Muscle of leg (tissue), 11 donors: ENCODE data around the gene CSTPP1. TPM values are rescaled to one million over a fixed set of nuclear protein-coding genes. Genes with fewer than 3 reads are reported as not detected.
A peak's percentile ranks its signal among the peaks of the same experiment; 100 is the strongest.

ENCODE experiments used
- DNase-seq: peaks from one replicate; pipeline ENCODE4 v3.0.0; 2013
- H3K27ac ChIP-seq: one replicate; pipeline ENCODE4 v1.5.1; 2013; ENCODE audit warnings: mild to moderate bottlenecking, low read length, control low read depth
- H3K27me3 ChIP-seq: one replicate; pipeline ENCODE4 v1.6.1; 2013; ENCODE audit warnings: low read length; ENCODE audit not compliant: control insufficient read depth, insufficient read depth
- H3K36me3 ChIP-seq: one replicate; pipeline ENCODE4 v1.6.1; 2013; ENCODE audit warnings: low read length; ENCODE audit not compliant: control insufficient read depth, insufficient read depth
- H3K4me1 ChIP-seq: one replicate; pipeline ENCODE4 v1.6.1; 2013; ENCODE audit warnings: low read length; ENCODE audit not compliant: control insufficient read depth, insufficient read depth
- H3K4me3 ChIP-seq: one replicate; pipeline ENCODE4 v1.5.1; 2013; ENCODE audit warnings: low read length, control low read depth
- H3K9me3 ChIP-seq: replicated peaks from 2 replicates; pipeline ENCODE4 v1.6.1; 2013; ENCODE audit warnings: low read depth, low read length; ENCODE audit not compliant: control insufficient read depth
- WGBS: methylation state at CpG from one replicate; pipeline ENCODE4 v1.1.5; 2013; ENCODE audit warnings: missing lambda C conversion rate; ENCODE audit not compliant: insufficient coverage; 5-methylcytosine and 5-hydroxymethylcytosine counted together
- polyA plus RNA-seq, 8 donors: library from polyadenylated mRNA; unstranded; fragments of 120-200 nt; gene quantifications; one replicate each; pipeline versions ENCODE4 v1.2.1 to v1.2.3, GENCODE V29; 2013; ENCODE audit warnings: inconsistent platforms in 1 of 8, low replicate concordance in 1 of 8; ENCODE audit not compliant: insufficient read length in 8 of 8, insufficient read depth in 1 of 8
- total RNA-seq: library from RNA; stranded (reverse); fragments of 120-200 nt; gene quantifications from one replicate; pipeline ENCODE4 v1.2.4, GENCODE V29; 2013

Gene CSTPP1
- total and polyA plus RNA-seq, 9 donors: 14.1 to 23.9 (median 23.1) TPM

- WGBS: 69% methylated on average over 5 of the region's 7 CpGs
- H3K27me3 ChIP-seq: no peaks in the 10 kb centered on the region
- H3K27ac ChIP-seq: no peak overlapping the region
- H3K36me3 ChIP-seq: no peaks in the 10 kb centered on the region
- no peak overlapping the region for H3K4me3 ChIP-seq
- H3K9me3 ChIP-seq: no peaks in the 10 kb centered on the region
- DNase-seq: no peak
- H3K4me1 ChIP-seq: peaks cover 55% of the 10 kb centered on the region
These were observed 211.1 kb downstream of the CSTPP1 start for GRCh38 chr11:47147681-47148080.

GRCh38 chr11:47148270-47148669, 211.7 kb downstream of the CSTPP1 start:
- no peaks in the 10 kb centered on the region for H3K9me3 ChIP-seq
- H3K27me3 ChIP-seq: no peaks in the 10 kb centered on the region
- WGBS: 79% methylated on average over 4 of the region's 4 CpGs
- no peaks in the 10 kb centered on the region for H3K36me3 ChIP-seq
- H3K4me3 ChIP-seq: no peak overlapping the region
- H3K4me1 ChIP-seq: peaks cover 55% of the 10 kb centered on the region
- DNase-seq: no peak
- H3K27ac ChIP-seq: no peak overlapping the region

GRCh38 chr11:47148903-47149531, 212.5 kb downstream of the CSTPP1 start:
- Histone ChIP-seq H3K27me3 (no peaks in the 10 kb centered on the region), H3K4me1 (peaks cover 58% of the 10 kb centered on the region), H3K27ac (peak overlapping the region; percentile 58), H3K36me3 (no peaks in the 10 kb centered on the region), H3K9me3 (no peaks in the 10 kb centered on the region), H3K4me3 (no peak overlapping the region)
- peak; percentile 74 for DNase-seq
- WGBS: 49% methylated on average over 9 of the region's 10 CpGs

- no peak overlapping the region for H3K4me3 ChIP-seq
- H3K9me3 ChIP-seq: no peaks in the 10 kb centered on the region
- H3K4me1 ChIP-seq: peaks cover 57% of the 10 kb centered on the region
- H3K27me3 ChIP-seq: no peaks in the 10 kb centered on the region
- WGBS: 40% methylated on average over 1 of the region's 2 CpGs
- no peaks in the 10 kb centered on the region for H3K36me3 ChIP-seq
- DNase-seq: no peak
- H3K27ac ChIP-seq: no peak overlapping the region
These were observed 213.2 kb downstream of the CSTPP1 start for GRCh38 chr11:47149782-47150181.

- 49% methylated on average over 5 of the region's 16 CpGs for whole genome bisulfite sequencing
- Histone ChIP-seq H3K4me1 (peaks cover 60% of the 10 kb centered on the region), H3K27me3 (no peaks in the 10 kb centered on the region), H3K4me3 (no peak overlapping the region), H3K36me3 (peaks cover 9% of the 10 kb centered on the region), H3K9me3 (no peaks in the 10 kb centered on the region), H3K27ac (peak overlapping the region; percentile 37)
- DNase-seq: peak; percentile 51
These were observed 215.8 kb downstream of the CSTPP1 start for GRCh38 chr11:47152126-47152952.

GRCh38 chr11:47152953-47153950, 216.7 kb downstream of the CSTPP1 start:
- H3K27ac ChIP-seq: peak overlapping the region; percentile 80
- peaks cover 15% of the 10 kb centered on the region for H3K36me3 ChIP-seq
- no peak overlapping the region for H3K4me3 ChIP-seq
- DNase-seq: peak; percentile 94
- WGBS: 66% methylated on average over 3 of the region's 11 CpGs
- no peaks in the 10 kb centered on the region for H3K9me3 ChIP-seq
- peaks cover 51% of the 10 kb centered on the region for H3K4me1 ChIP-seq
- no peaks in the 10 kb centered on the region for H3K27me3 ChIP-seq

- Histone ChIP-seq H3K4me1 (peaks cover 34% of the 10 kb centered on the region), H3K4me3 (no peak overlapping the region), H3K27me3 (no peaks in the 10 kb centered on the region), H3K36me3 (peaks cover 21% of the 10 kb centered on the region), H3K9me3 (no peaks in the 10 kb centered on the region), H3K27ac (no peak overlapping the region)
- WGBS: 40% methylated on average over 10 of the region's 18 CpGs
- DNase-seq: no peak
These were observed 218.3 kb downstream of the CSTPP1 start for GRCh38 chr11:47154616-47155570.

- Histone ChIP-seq H3K4me3 (no peak overlapping the region), H3K4me1 (peaks cover 33% of the 10 kb centered on the region), H3K27me3 (no peaks in the 10 kb centered on the region), H3K36me3 (peaks cover 24% of the 10 kb centered on the region), H3K27ac (no peak overlapping the region), H3K9me3 (no peaks in the 10 kb centered on the region)
- 100% methylated on average over 1 of the region's 4 CpGs for WGBS
- no peak for DNase-seq
These were observed 219.3 kb downstream of the CSTPP1 start for GRCh38 chr11:47155879-47156278.

- Histone ChIP-seq H3K27ac (no peak overlapping the region), H3K9me3 (no peaks in the 10 kb centered on the region), H3K27me3 (no peaks in the 10 kb centered on the region), H3K4me1 (peaks cover 38% of the 10 kb centered on the region), H3K36me3 (peaks cover 25% of the 10 kb centered on the region), H3K4me3 (no peak overlapping the region)
- DNase-seq: no peak
- WGBS: 87% methylated on average over 4 of the region's 6 CpGs
These were observed 219.8 kb downstream of the CSTPP1 start for GRCh38 chr11:47156333-47156732.
